GM21737 (cell line): ENCODE measurements around the gene TIMP3.

Experiments
- ATAC-seq: cut with Tn5 transposase; IDR thresholded peaks from one replicate; pipeline ENCODE4 v1.9.1; 2021; ENCODE audit warnings: mild to moderate bottlenecking, moderate library complexity; ENCODE audit not compliant: unreplicated experiment

The TIMP3 gene

DNA sequence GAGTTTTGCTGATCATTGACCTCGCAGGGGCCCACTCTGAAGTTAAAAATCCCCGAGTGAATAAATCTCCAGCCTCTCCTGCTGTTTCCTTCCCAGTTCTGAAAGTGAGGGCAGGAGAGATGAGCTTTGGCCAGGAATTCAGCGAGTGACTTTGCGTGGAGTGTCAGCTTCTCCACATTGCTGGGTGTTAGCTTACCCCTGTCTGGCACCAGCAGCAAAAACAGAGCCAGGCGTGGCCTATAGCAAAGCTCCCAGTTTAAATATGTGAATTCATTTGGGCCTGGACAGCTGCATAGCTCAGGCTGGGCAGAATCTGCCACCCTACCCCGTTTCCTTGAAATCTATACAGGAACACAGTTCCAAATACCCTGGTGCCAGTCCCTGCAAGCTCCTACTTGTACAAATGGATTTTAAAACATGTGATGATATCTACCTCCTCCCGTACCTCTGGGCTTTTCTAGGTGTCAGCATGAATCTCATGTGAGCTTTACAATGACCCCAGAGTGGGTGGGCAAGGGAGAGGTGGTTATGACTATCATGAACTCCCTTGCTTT, 25.6 kb downstream of the TIMP3 start:
- ATAC-seq: no peak

DNA sequence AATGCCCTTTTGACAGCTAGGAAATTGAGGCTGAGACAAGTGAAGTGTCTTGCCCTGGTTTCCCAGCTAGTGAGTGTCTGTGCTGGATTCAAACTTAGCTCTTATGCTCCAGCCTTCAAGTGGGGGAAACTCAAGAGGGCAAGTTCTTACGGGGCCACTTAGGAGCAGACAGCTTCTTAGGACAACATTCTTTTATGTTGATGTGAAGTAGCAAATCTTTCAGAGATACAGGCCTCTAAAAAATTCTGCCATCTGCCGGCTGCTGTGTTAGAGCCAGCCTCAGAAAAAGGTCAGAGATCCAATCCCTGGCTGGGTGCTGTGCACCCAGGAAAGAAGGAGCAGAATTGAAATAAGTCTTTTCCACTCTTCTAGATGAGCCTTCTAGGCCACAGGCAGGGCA, 26.6 kb downstream of the TIMP3 start:
- no peak for ATAC-seq

DNA sequence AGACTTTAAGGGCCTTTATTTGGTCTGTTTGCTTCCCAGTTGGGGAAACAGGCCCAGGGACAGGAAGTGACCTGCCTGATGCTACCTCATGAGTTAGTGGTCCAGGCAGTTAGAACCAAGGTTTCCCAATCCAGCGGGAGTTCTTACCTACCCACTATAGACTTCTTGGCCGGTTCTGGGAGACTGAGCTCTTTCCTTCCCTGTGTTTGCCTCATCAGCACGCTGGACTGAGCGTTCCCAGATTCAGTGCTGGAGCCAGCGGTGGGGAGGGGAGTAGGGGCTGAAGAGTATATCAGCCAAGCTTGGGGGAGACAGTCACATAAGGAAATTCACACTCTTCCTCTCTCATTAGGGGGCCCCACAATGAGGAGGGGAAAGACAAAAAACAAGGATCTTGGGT, 27.1 kb downstream of the TIMP3 start:
- no peak for ATAC-seq

DNA sequence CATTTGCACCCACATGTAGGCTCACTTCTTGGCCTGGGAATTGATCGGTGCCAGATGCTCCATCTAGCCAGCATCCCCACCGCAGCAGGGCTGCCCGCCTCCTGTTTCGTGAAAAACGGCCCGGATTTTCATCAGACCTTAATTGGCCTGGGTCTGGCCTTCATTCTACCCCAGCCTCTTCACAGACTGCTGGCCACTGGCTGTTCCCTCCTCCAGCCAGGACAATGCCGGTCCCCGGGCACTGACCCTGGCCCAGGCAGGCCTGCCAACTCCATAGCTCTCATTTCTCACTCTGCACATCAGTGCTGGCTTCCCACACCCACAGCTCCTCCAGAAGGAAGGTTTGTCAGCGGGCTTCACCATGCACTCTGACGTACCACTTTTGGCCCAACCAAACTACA, 27.9 kb downstream of the TIMP3 start:
- no peak for ATAC-seq

DNA sequence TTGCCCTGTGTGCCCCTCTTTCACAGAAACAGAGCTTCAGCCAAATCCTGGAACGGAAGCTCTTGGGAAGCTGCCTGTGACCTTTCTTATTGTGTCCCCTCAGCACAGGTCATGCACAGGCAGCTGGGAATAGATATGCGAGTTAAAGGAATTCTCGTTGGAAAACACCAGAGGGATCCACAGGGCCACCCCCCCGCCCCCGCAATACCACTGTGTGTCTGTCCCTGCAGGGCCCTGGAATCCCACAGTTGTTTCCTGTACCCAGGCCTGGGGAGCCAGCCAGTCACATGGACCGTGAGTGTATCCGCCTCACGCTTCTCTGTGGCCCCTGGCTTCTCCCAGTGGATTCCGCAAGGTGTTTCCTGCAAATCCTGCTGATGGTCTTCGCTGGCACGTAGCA, 29.0 kb downstream of the TIMP3 start:
- no peak for ATAC-seq

DNA sequence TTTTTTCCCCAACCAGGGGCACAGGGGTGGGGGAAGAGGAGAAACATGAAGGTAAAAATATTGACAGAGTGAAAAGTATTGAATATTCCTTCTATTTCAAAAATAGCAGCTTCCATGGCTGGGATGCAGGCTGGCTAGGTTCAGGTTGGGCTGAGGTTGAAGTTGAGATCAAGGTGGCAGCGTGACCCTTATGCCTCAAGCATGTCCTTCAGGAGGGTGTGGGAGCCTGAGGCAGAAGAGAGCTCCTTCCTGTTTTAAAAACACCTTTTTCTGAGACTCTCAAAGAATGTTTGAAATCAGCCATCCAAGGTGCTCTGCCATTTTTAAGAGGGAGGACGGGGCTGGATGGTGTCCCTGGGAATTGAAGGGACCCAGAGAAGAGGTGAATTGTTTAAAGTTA, 29.5 kb downstream of the TIMP3 start:
- no peak for ATAC-seq

DNA sequence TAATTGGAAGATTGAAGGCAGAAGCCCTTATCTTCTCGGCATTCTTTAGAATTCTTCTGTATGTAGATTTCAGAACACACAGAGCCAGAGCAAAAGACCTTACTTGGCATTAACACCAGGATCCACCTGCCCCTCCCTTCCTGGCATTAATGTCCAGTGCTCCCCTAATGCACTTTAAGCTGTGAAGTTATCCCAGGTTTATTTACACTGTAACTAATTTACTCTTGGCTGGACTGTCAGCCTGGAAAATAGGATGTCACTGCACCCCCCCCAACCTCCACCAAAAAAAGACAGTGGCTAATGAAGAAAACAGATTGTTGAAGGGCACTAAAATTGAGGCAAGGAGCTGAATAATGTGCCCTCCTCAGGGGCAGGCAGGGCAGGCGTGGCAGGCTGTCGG, 30.1 kb downstream of the TIMP3 start:
- ATAC-seq: no peak

DNA sequence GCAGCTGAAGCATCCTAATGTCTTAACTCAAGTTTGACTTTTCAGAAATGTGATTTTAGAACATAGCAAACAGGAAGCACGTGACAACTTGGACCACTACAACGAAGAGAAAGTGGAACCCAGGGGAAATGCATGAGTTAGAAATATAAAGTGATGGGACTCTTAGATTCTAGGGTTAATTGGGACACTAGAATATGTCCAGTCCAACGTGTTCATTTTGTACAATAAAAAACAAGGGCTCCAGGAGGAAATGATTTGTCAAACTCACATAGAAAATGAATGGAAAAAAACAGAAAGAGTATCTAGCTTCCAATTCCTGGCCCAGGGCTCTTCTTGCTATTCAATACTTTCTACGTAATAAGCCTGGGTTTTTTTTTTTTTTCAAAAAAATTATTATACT, 30.7 kb downstream of the TIMP3 start:
- ATAC-seq: no peak

DNA sequence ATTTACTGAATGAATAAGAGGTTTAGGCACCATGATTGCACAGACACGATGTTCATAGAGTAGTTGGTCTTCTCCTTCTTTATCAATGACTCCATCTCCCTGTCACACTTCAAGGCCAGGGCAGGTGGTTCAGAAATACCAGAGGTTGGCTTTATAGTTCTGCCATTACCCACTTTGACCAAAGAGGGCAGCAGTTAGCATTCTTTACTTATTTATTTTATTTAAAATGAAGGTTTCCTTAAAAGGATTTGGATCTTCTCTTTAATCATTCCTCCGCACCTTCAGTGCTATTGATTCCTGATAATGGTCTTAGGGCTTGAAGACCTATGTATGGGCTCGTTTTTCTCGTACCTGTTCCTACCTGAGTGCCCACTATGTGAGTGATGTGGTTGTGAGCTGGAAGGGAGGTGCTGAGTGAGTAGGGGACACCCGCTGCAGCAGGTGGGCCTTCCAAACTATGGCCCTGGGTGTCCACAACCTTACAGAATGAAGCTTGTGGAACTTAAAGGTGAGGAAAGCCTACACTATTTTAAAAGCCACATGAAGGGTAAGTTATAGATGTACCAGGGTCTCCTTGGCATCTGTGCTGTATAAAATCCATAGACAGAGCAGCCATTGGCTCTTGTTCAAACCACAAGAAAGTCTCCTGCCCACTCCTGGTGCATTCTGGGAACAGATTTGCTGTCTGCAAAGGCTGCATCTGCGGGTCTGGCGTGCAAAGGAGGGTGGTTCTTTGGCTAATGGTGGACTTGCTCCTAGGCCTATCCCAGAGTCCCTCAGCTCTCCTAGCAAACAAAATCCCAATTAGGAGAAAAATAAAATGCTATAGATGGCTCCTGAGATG, 35.0 kb downstream of the TIMP3 start:
- no peak for ATAC-seq

DNA sequence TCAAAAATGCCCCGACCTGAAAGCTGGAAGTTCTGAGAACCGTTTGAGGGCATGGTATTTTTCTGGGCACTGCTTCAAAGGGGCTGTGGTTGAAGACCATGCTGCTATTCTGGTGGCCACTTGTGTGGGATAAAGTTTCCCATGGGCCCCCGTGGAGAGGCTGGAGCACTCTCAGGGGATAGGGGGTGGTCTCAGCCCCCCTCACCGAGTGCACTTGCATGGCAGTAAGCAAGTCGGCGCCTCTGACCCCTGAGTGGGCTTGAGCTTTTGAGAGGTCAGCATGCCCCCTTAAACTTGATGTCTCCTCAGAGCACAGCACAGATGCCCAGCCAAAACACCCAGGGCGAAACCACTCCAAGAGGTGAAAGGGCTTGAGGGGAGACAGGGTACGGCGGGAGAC, 35.6 kb downstream of the TIMP3 start:
- no peak for ATAC-seq

DNA sequence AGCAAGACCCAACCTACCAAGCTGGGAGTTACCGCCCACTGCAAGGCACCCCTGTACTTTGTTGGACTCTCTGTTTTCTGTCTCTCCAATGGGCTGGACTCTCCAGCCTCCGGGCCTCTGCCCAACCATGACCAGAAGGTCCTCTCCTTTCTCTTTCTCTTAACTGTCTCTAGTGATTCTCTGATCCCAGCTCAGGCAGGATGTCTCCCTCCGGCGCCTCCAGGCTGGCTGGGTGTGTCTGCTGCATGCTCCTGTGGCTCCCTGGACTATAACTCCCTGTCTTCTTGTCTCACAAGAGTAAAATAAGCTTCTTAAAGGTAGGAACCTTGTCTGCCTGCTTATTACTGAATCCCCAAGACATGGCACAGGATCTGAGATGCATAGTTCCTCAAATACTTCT, 36.3 kb downstream of the TIMP3 start:
- ATAC-seq: no peak

DNA sequence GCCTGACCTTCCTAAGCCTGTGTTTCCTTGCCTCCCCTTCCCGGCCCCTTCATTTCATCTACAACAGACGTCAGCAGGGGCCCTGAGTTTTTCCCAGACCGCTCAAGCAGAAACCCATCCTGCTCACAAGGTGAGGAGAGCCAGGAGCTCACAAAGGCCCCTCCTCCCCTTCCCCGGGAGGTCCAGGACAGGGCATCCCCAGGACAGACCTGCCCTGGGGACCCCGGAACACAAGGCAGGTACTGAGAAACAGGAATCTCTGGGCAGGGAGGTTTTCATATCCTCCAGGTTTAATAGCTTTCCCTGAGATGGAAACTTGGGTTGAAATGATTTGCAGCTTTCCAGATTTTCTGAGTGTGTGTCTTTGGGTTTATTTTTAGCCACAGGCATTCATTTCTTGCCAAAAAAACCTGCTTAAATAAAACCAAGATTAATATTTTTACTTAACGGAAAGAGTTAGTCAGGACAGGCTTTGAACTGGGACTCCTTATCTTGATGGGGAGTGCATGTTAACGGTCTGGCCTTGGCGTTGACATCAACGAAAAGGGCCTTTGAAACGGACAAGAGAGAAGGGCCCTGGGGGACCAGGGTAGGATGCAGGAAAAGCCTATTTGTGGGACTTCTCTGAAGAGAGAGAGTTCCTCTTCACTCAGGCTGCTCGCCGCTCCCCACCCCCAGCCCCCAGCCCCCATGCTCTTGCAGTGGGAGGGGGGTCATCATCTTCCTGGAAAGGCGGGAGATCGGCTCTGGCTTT, 38.5 kb downstream of the TIMP3 start:
- no peak for ATAC-seq

DNA sequence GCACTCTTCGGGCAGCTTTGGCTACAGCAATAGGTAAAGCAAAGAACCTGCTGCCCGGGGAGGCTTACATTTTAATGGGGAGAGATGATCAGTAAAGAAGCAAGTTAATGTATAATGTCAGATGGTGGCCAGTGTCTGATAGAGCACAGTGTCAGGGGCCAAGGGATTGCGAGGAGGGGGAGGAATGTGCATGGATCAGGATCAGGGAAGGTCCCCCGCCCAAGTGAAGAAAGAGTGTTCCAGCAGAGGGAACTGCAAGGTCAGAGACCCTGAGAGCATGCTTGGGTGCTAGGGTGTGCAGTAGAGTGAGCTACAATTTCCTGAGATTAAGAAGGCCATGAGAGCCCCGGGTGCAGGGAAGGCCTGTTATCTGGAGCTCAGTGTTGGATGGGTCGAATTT, 39.7 kb downstream of the TIMP3 start:
- no peak for ATAC-seq

DNA sequence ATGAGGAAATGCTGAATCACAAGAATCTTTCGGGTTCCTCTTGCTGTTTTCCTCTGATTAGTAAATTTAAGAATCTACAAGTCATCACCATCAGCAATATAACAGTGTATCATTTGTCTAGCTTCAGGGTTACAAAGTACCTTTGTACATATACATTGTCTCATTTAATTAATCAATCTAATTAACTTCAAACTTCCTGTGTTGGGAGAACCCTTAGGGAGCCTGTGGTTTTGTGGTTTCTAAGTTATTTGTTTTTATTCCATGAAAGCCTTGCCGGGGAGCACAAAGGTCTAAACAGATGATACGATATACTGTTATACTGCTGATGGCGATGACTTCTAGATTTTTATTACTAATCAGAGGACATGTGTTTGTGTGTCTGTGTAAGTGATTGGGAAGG, 41.0 kb downstream of the TIMP3 start:
- no peak for ATAC-seq

DNA sequence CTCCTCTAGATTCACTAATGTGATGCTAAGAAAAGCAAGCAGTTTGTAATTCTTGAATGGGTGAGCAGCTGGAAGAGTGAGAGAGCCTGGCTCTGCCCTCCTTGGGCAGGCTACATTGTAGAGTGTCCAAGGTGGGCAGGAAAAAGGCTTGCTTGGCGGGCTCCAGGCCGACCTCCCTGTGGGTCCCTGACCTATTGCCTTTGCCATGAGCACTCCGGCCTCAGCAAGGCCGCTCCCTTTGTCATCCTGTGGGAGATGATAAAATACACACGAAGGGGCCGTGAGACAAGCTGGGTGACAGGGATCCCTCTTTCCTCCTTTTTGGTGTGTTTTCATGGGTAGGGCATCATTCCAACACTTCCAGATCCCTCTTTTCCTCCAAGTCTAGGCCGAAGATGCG, 41.8 kb downstream of the TIMP3 start:
- no peak for ATAC-seq

DNA sequence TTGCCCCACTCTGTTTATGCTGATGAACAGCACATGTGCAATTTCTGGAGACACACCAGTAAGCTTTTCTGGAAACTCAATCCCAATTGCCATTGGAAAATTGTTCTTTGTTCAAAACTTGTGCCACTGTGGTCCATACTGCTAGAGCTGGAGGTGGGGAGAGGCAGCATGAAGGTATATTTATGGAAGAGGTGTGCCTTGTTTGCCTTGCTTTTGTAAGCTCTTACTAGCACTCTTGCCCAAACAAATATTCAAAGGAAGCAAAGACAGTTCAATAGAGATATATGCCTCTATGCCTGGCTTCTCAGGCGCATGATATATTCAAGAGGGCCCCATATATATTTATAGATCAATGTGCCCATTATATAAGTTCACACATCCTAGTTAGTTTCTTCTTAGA, 42.7 kb downstream of the TIMP3 start:
- ATAC-seq: no peak

DNA sequence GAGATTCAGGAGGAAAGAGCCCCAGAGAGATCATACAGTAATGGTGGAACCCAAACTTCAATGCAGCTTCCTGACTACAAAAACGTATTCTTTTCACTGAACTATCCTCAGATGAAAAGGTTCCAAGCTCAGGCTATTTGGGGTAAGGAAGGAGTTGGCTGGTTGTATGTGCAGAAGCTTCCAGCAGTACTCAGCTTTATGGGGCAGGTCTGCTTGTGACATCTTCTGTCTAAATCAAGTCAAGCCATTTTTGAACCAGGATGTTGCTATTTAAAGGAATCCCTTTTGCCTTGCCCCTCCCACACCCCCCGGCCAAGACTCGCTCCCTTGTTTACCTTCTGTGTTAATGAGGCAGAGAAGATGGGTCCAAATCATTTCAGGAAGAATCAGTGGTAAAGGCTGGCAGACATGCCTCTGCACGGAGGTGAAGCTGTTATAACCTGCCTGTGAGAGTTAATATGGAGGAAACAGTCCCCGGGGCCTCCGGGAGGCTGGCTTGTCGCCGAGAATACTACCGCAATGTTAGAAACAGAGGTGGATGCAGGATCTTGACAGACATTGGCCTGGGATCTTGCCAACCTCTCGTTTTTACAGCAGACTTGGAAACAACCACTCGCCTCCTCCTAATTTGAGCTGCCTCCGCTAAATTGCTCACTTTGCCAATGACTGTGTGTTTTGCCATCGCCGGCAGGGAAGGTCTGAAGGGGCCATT, 45.4 kb downstream of the TIMP3 start:
- no peak for ATAC-seq

DNA sequence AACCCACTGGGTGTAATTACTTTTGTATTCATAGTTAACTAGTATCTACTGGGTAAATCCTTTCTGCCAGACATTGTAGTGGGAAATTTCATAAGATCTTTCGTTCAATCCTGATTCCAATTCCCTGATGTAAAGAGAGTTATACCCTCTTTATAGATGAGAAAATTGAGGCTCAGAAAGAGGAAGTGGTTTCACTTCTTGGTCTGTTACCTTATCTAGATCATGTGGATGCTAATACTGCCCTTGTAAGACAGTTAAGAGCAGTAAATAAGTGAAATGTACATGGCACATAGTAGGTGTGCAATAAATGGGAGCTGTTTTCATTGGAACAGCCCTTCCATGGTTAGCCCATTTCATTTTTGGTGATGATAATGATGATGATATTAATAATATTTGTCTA, 46.7 kb downstream of the TIMP3 start:
- no peak for ATAC-seq

DNA sequence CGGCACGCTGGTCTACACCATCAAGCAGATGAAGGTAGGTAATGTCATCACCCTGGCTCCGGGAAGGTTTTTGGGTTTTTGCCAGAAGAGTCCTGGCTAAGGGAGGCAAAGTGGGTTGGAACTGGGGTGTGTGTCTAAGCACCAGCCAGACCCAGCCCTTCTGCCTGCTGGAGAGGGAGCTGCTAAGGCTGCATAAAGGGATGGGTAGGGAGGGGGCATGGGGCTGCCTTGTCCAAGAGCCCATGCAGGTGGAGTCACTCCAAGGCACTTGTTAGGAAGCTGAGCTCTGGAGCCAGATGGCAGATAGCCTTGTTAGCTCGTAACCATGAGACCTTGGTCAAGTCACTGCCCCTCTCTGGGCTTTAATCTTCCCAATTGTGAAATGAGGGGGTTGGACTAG, 48.0 kb downstream of the TIMP3 start:
- no peak for ATAC-seq

DNA sequence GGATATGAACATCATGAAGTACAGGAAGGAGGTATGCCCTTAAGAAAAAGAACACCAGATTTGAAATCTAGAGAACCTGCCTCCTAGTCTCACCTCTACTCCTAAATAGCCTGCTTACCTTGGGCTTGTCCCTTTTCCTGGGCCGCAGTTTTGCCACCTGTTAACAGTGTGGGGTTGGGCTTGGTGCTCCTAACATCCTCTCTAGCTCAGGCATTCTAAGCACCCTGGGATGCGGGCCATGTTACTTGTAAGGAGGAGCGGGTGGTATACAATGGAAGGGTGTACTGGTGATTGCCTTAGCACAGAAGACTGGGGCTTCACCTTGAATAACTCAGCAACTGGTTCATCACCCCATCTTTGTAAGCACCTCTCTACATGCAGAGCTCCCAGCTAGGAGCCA, 48.7 kb downstream of the TIMP3 start:
- no peak for ATAC-seq
